Upper lobe of right lung (tissue), 1 donor: Measurements from ENCODE around the gene NTM. TPM values are rescaled to one million over a fixed set of nuclear protein-coding genes. Genes with fewer than 3 reads are reported as not detected.

Source experiments
- ATAC-seq: fragments of 200-7000 bp; cut with Tn5 transposase; one replicate; pipeline ENCODE4 v1.9.1; 2020; ENCODE audit warnings: mild to moderate bottlenecking, moderate library complexity
- DNase-seq: peaks from one replicate; pipeline ENCODE4 v3.0.0-alpha.2; 2020
- H3K27ac ChIP-seq: fragments of 200-600 bp; one replicate; pipeline ENCODE4 v1.8.0; 2022
- H3K27me3 ChIP-seq: fragments of 200-600 bp; one replicate; pipeline ENCODE4 v1.8.0; 2022; ENCODE audit warnings: mild to moderate bottlenecking
- H3K36me3 ChIP-seq: fragments of 200-600 bp; one replicate; pipeline ENCODE4 v1.8.0; 2022
- H3K4me1 ChIP-seq: fragments of 200-600 bp; one replicate; pipeline ENCODE4 v1.8.0; 2022
- H3K4me3 ChIP-seq: fragments of 200-600 bp; one replicate; pipeline ENCODE4 v1.8.0; 2022; ENCODE audit warnings: mild to moderate bottlenecking
- H3K9me3 ChIP-seq: fragments of 200-600 bp; one replicate; pipeline ENCODE4 v1.8.0; 2022
- CTCF ChIP-seq: fragments of 200-600 bp; IDR thresholded peaks from one replicate; pipeline ENCODE4 v1.8.0; 2022; ENCODE audit warnings: antibody characterized with exemption
- intact Hi-C: fragments of 100-400 bp; cut with DNase I; formaldehyde crosslinking; loops from one replicate; pipeline ENCODE4 v1.11.0; 2022
- total RNA-seq: library from RNA; stranded (reverse); fragmentation: NEBNext Ultra II Directional; extraction: Animal tissue kit (Norgen Biotek cat#: 25700); gene quantifications from one replicate; pipeline ENCODE4 v1.2.1, GENCODE V29; 2021
- donor health status: DM: no; HTN: yes; CAD: no; lungs with severe emphysema.

NTM gene
- total RNA-seq, 1 donor from 2014 or later, result 3.7 TPM

- no peak for TF ChIP-seq CTCF
- Histone ChIP-seq H3K27me3 (no peaks in the 10 kb centered on the region), H3K27ac (no peak overlapping the region), H3K4me1 (peaks cover 4% of the 10 kb centered on the region), H3K36me3 (no peaks in the 10 kb centered on the region), H3K9me3 (no peaks in the 10 kb centered on the region), H3K4me3 (no peak overlapping the region)
- no peak for ATAC-seq
- DNase-seq, result no peak
- intact Hi-C loops, result no loop called here
Observed at GRCh38 chr11:131807876-131808275, 437.5 kb downstream of the NTM start.

GRCh38 chr11:131808470-131808869 is 438.1 kb downstream of the NTM start:
- H3K4me3 ChIP-seq, result no peak overlapping the region
- no peak for TF ChIP-seq CTCF
- H3K27ac ChIP-seq, result no peak overlapping the region
- H3K27me3 ChIP-seq, result no peaks in the 10 kb centered on the region
- DNase-seq (no peak), ATAC-seq (no peak)
- intact Hi-C loops, result no loop called here
- no peaks in the 10 kb centered on the region for H3K9me3 ChIP-seq
- H3K4me1 ChIP-seq, result peaks cover 4% of the 10 kb centered on the region
- H3K36me3 ChIP-seq, result no peaks in the 10 kb centered on the region

DNA sequence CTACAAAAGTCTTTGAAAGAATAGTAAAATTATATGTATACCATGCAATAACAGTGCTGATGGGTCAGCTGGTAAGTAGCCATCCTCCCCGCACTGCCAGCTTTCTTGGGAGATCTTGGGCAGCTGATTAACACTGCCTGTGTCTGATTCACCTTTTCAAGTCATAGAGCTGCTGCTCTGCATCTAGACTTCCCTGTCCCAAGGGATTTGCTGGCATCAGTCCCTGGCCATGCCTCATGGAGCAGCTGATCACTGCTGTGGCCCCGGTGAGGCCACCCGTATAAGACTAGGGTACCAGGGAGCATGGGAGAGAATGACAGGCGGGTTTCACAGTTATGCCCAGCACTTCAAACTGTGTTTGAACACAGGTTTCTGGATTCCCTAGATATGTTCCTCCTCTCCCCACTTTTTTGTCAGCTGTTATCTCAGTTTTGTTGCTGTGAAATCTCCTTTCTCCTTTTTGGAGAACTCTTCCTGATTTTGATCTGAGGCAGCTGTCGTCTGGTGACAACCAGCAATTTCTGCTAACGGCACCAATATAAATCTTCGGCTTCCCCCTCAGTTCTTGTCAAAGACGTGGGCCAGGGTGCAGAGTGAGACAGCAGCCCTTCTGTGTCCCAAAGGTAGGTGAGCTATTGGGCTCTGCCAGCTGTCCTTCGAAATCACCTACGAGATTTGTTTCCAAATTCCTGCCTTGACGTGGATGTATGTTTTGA is 438.9 kb downstream of the NTM start:
- peaks cover 4% of the 10 kb centered on the region for H3K4me1 ChIP-seq
- H3K27me3 ChIP-seq, result no peaks in the 10 kb centered on the region
- H3K9me3 ChIP-seq, result no peaks in the 10 kb centered on the region
- H3K4me3 ChIP-seq, result no peak overlapping the region
- no peak overlapping the region for H3K27ac ChIP-seq
- H3K36me3 ChIP-seq, result no peaks in the 10 kb centered on the region
- TF ChIP-seq CTCF, result no peak
- intact Hi-C loops, result no loop called here
- no peak for ATAC-seq
- DNase-seq, result no peak

DNA sequence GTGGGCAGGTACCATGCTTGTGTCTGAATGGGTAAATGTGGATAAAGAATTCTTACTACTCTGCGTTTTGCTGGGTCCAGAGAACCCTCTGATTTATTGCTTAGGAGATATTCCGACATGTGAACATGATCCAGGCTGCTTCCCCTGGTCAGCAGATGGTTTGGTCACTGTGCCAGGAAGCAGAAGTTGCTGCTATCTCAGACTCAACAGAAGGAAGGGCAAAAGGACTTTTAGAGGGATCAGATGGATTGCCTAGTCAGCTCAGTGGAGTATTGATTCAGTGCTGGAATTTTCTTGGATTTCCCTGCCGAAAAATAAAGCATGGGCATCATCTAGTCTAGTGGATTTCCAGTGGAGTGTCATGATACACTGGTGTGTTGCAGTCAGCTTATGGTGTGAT is 440.1 kb downstream of the NTM start:
- no peak for ATAC-seq
- no peak for DNase-seq
- Histone ChIP-seq H3K36me3 (no peaks in the 10 kb centered on the region), H3K4me3 (no peak overlapping the region), H3K9me3 (no peaks in the 10 kb centered on the region), H3K4me1 (peaks cover 4% of the 10 kb centered on the region), H3K27me3 (no peaks in the 10 kb centered on the region), H3K27ac (no peak overlapping the region)
- intact Hi-C loops, result no loop called here
- no peak for TF ChIP-seq CTCF

DNA sequence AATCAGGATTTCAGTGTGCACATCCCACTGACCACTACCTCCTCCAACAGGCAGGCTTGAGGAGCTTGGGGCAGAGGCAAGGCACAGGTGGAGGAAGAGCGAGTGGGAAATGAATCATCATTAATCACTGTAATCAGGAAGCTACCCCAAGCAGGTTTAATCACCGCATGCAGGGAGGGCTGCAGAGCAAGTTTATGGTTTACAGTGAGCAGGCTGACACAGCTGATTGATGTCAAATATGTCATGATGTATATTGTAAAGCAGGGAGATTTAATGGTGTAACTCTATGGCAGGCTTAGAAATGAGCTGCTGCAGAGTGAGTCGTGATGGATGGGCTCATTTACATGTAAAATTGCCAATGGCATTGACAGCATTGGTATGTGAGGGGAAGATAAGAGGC is 441.0 kb downstream of the NTM start:
- DNase-seq (no peak), ATAC-seq (no peak)
- no peaks in the 10 kb centered on the region for H3K27me3 ChIP-seq
- no peak for TF ChIP-seq CTCF
- intact Hi-C loops, result no loop called here
- peaks cover 4% of the 10 kb centered on the region for H3K4me1 ChIP-seq
- H3K27ac ChIP-seq, result no peak overlapping the region
- H3K4me3 ChIP-seq, result no peak overlapping the region
- no peaks in the 10 kb centered on the region for H3K9me3 ChIP-seq
- H3K36me3 ChIP-seq, result no peaks in the 10 kb centered on the region

GRCh38 chr11:131814108-131814507 is 443.7 kb downstream of the NTM start:
- ATAC-seq, result no peak
- H3K36me3 ChIP-seq, result no peaks in the 10 kb centered on the region
- H3K4me1 ChIP-seq, result peaks cover 4% of the 10 kb centered on the region
- no peak overlapping the region for H3K4me3 ChIP-seq
- no peak for DNase-seq
- intact Hi-C loops, result no loop called here
- H3K27me3 ChIP-seq, result no peaks in the 10 kb centered on the region
- H3K9me3 ChIP-seq, result no peaks in the 10 kb centered on the region
- no peak for TF ChIP-seq CTCF
- H3K27ac ChIP-seq, result no peak overlapping the region
